Measurements from ENCODE around the gene MS4A4A. TPM values are rescaled to one million over a fixed set of nuclear protein-coding genes. Genes with fewer than 3 reads are reported as not detected.

MS4A4A gene
- total and polyA plus RNA-seq, 2 donors (not counting 1 experiment from before 2014, with no cell fraction given), result 0.72 to 0.99 TPM

GRCh38 chr11:60241786-60242185 is 38.7 kb upstream of the MS4A4A start:
- H3K4me3 ChIP-seq (ENCODE audit: control extremely low read depth in 1 of 5, extremely low read depth in 1 of 5, insufficient read depth in 1 of 5, low read depth in 2 of 5, low read length in 4 of 5), result no peak overlapping the region
- H3K9ac ChIP-seq (ENCODE audit: low read length), result no peak overlapping the region
- no peak overlapping the region for H2AFZ ChIP-seq (ENCODE audit: insufficient read depth, low read depth, low read length, poor library complexity, severe bottlenecking)
- intact Hi-C loops (cut with micrococcal nuclease), result no loop called here
- Mint-ChIP-seq H3K4me1 (peaks cover 14% of the 10 kb centered on the region), H3K27me3 (peaks cover 13% of the 10 kb centered on the region), H3K4me3 (no peak overlapping the region), H3K27ac (no peak overlapping the region), H3K9me3 (ENCODE audit: insufficient read depth) (no peaks in the 10 kb centered on the region)
- DNase-seq (no peak), ATAC-seq (ENCODE audit: low read depth) (no peak)
- H3K4me1 ChIP-seq (ENCODE audit: control insufficient read depth in 2 of 2, insufficient read depth in 2 of 2, low read length in 2 of 2), result peaks cover 9 to 11% of the 10 kb centered on the region in 2 donors
- TF ChIP-seq CTCF (IDR thresholded peaks at IDR 0.05), result no peak
- H3K27me3 ChIP-seq (replicated peaks in 1 of 4; ENCODE audit: control extremely low read depth in 1 of 4, control insufficient read depth in 3 of 4, insufficient read depth in 4 of 4, low read length in 3 of 4), result no peaks in the 10 kb centered on the region
- H3K9me3 ChIP-seq (ENCODE audit: control extremely low read depth in 1 of 3, control insufficient read depth in 2 of 3, insufficient read depth in 1 of 3, low read length in 2 of 3), result no peaks in the 10 kb centered on the region
- H3K4me2 ChIP-seq (replicated peaks; ENCODE audit: low read depth, low read length, poor library complexity, severe bottlenecking), result no peak overlapping the region
- H4K20me1 ChIP-seq (ENCODE audit: control insufficient read depth, insufficient read depth, low read length, poor library complexity, severe bottlenecking), result no peaks in the 10 kb centered on the region
- no peaks in the 10 kb centered on the region for H3K36me3 ChIP-seq (replicated peaks in 1 of 2; ENCODE audit: control extremely low read depth in 1 of 2, control insufficient read depth in 1 of 2, extremely low read depth in 1 of 2, insufficient read depth in 2 of 2, low read length in 1 of 2)
- ChIA-PET POLR2A (no interaction called here), CTCF (no interaction called here)
- WGBS (ENCODE audit: insufficient coverage), result 87% methylated on average over 3 of the region's 3 CpGs
- H3K79me2 ChIP-seq (ENCODE audit: control insufficient read depth, insufficient read depth, low read length), result no peaks in the 10 kb centered on the region
- H3K27ac ChIP-seq (ENCODE audit: low read length in 2 of 2), result no peak overlapping the region

- H4K20me1 ChIP-seq (ENCODE audit: control insufficient read depth, insufficient read depth, low read length, poor library complexity, severe bottlenecking), result no peaks in the 10 kb centered on the region
- H2AFZ ChIP-seq (ENCODE audit: insufficient read depth, low read depth, low read length, poor library complexity, severe bottlenecking), result no peak within 1 kb of the TSS
- Mint-ChIP-seq H3K27me3 (peaks cover 13% of the 10 kb centered on the region), H3K27ac (no peak within 1 kb of the TSS), H3K9me3 (ENCODE audit: insufficient read depth) (no peaks in the 10 kb centered on the region), H3K4me1 (peaks cover 14% of the 10 kb centered on the region), H3K4me3 (peak within 1 kb of the TSS; percentile 33)
- intact Hi-C loops (cut with micrococcal nuclease), result no loop called here
- H3K9ac ChIP-seq (ENCODE audit: low read length), result no peak within 1 kb of the TSS
- no peak within 1 kb of the TSS for H3K27ac ChIP-seq (ENCODE audit: low read length in 2 of 2)
- ChIA-PET POLR2A (no interaction called here), CTCF (no interaction called here)
- H3K79me2 ChIP-seq (ENCODE audit: control insufficient read depth, insufficient read depth, low read length), result no peaks in the 10 kb centered on the region
- no peak for ATAC-seq (ENCODE audit: low read depth)
- H3K4me2 ChIP-seq (replicated peaks; ENCODE audit: low read depth, low read length, poor library complexity, severe bottlenecking), result peak within 1 kb of the TSS; percentile 12
- WGBS (ENCODE audit: insufficient coverage), result 94% methylated on average over 2 of the region's 5 CpGs
- no peak within 1 kb of the TSS for H3K4me3 ChIP-seq (ENCODE audit: control extremely low read depth in 1 of 5, extremely low read depth in 1 of 5, insufficient read depth in 1 of 5, low read depth in 2 of 5, low read length in 4 of 5)
- no peaks in the 10 kb centered on the region for H3K9me3 ChIP-seq (ENCODE audit: control extremely low read depth in 1 of 3, control insufficient read depth in 2 of 3, insufficient read depth in 1 of 3, low read length in 2 of 3)
- H3K4me1 ChIP-seq (ENCODE audit: control insufficient read depth in 2 of 2, insufficient read depth in 2 of 2, low read length in 2 of 2), result peaks cover 9 to 11% of the 10 kb centered on the region in 2 donors
- no peaks in the 10 kb centered on the region for H3K27me3 ChIP-seq (replicated peaks in 1 of 4; ENCODE audit: control extremely low read depth in 1 of 4, control insufficient read depth in 3 of 4, insufficient read depth in 4 of 4, low read length in 3 of 4)
- DNase-seq, result peak; percentile 19
- TF ChIP-seq EZH2 (IDR thresholded peaks at IDR 0.05; ENCODE audit: borderline replicate concordance, insufficient read depth, low read depth, low read length, poor library complexity, severe bottlenecking), result no peak
- no peak for TF ChIP-seq CTCF (IDR thresholded peaks at IDR 0.05)
- H3K36me3 ChIP-seq (replicated peaks in 1 of 2; ENCODE audit: control extremely low read depth in 1 of 2, control insufficient read depth in 1 of 2, extremely low read depth in 1 of 2, insufficient read depth in 2 of 2, low read length in 1 of 2), result no peaks in the 10 kb centered on the region
Measured at GRCh38 chr11:60242740-60243239, 37.7 kb upstream of the MS4A4A start, which contains the start of gene MS4A4E. MS4A4E (minus strand) TSS chr11:60243137; CDS start chr11:60230055, 13,082 bp downstream.
